Type B pancreatic cell (in vitro differentiated cells): Measurements from ENCODE around the gene LCTL. TPM values are rescaled to one million over a fixed set of nuclear protein-coding genes. Genes with fewer than 3 reads are reported as not detected.
"Not testable (repeated sequence)": the region's sequence is repeated elsewhere in the genome, so short reads cannot be mapped to it uniquely, and the experiment has no call there.

Experiments used
- DNase-seq: peaks from one replicate; pipeline ENCODE4 v3.0.0; 2021; ENCODE audit warnings: mixed read lengths; ENCODE audit not compliant: unreplicated experiment; ENCODE audit errors: extremely low spot score
- H3K27ac Mint-ChIP-seq: 2 replicates; pipeline ENCODE4 v1.8.0; 2021; ENCODE audit warnings: mild to moderate bottlenecking, mixed read lengths
- H3K27me3 Mint-ChIP-seq: 2 replicates; pipeline ENCODE4 v1.8.0; 2021; ENCODE audit warnings: mixed read lengths
- H3K36me3 Mint-ChIP-seq: 2 replicates; pipeline ENCODE4 v1.8.0; 2021; ENCODE audit warnings: mixed read lengths
- H3K4me1 Mint-ChIP-seq: one replicate; pipeline ENCODE4 v1.8.0; 2021; ENCODE audit warnings: mixed read lengths; ENCODE audit not compliant: unreplicated experiment
- H3K4me3 Mint-ChIP-seq: 2 replicates; pipeline ENCODE4 v1.8.0; 2021; ENCODE audit warnings: mild to moderate bottlenecking, mixed read lengths
- H3K9me3 Mint-ChIP-seq: 2 replicates; pipeline ENCODE4 v1.8.0; 2021; ENCODE audit warnings: mixed read lengths
- total RNA-seq: library from RNA; stranded (reverse); gene quantifications from 2 replicates; pipeline ENCODE4 v1.2.1, GENCODE V29; 2021; ENCODE audit warnings: low replicate concordance
- TF ChIP-seq, protein P1 (sequence below): fragments of 200-600 bp; sonication (generic); conservative IDR thresholded peaks from 2 replicates; pipeline ENCODE4 v1.5.0; 2021; ENCODE audit warnings: antibody characterized with exemption, mild to moderate bottlenecking

Gene LCTL
- total RNA-seq, 1 donor from 2014 or later = 1.4 TPM

DNA sequence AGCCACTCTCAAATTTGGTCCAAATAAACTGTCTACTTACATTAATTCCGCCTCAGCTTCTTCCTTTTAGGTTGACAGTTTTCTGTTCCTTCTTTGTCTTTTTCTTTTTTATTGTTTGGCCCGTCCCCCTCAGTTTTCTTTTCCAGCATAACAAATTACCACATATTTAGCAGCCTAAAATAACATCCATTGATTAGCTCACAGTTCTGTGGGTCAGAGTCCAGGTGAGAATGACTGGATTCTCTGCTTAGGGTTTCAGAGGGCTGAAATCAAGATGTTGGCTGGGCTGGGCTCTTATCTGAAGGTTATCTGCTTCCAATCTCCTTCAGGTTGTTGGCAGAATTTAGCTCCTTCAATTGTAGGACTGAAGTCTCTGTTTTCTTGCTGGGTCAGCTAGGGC, 24.6 kb upstream of the LCTL start:
- Mint-ChIP-seq H3K4me3 (no peak overlapping the region), H3K36me3 (no peaks in the 10 kb centered on the region), H3K4me1 (peaks cover 12% of the 10 kb centered on the region), H3K9me3 (no peaks in the 10 kb centered on the region), H3K27me3 (peaks cover 24% of the 10 kb centered on the region), H3K27ac (no peak overlapping the region)
- no peak for DNase-seq
- TF ChIP-seq, protein P1, sequence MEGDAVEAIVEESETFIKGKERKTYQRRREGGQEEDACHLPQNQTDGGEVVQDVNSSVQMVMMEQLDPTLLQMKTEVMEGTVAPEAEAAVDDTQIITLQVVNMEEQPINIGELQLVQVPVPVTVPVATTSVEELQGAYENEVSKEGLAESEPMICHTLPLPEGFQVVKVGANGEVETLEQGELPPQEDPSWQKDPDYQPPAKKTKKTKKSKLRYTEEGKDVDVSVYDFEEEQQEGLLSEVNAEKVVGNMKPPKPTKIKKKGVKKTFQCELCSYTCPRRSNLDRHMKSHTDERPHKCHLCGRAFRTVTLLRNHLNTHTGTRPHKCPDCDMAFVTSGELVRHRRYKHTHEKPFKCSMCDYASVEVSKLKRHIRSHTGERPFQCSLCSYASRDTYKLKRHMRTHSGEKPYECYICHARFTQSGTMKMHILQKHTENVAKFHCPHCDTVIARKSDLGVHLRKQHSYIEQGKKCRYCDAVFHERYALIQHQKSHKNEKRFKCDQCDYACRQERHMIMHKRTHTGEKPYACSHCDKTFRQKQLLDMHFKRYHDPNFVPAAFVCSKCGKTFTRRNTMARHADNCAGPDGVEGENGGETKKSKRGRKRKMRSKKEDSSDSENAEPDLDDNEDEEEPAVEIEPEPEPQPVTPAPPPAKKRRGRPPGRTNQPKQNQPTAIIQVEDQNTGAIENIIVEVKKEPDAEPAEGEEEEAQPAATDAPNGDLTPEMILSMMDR = no peak

DNA sequence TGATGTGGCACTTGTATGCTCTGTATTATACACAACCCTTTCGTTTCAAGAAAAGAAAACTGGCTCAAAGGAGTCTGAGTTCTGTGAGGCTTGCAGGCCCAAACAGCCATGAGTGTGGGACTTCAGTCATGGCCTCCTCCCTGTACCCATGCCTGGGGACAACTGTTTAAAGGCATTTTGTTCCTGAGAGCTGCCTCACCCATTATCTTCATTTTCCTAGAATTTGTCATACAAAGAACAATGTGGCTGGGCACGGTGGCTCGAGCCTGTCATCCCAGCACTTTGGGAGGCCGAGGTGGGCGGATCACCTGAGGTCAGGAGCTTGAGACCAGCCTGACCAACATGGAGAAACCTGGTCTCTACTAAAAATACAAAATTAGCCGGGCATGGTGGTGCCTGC, 23.6 kb upstream of the LCTL start:
- not testable (repeated sequence) for H3K4me3 Mint-ChIP-seq, H3K27ac Mint-ChIP-seq, H3K9me3 Mint-ChIP-seq, DNase-seq, H3K36me3 Mint-ChIP-seq
- H3K27me3 Mint-ChIP-seq = peaks cover 24% of the 10 kb centered on the region
- H3K4me1 Mint-ChIP-seq = peaks cover 12% of the 10 kb centered on the region

DNA sequence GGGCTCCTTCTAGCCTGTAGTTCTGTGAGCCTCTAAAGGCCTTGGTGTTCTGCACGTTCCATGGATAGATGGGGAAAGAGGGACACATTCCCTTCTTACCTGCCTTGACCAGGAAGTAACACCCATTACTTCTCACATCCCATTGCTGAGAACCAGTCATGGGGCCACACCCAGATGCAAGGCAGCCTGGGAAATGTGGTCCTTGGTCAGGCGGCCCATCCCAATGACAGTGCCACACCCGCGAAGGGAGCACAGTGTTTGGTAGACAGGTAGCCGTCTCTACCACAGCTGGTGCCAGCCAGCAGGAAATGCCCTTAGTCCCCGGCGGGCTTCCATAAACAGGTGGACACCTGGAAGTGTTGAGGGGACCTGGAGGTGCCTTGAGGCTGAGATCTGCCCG, 23.2 kb upstream of the LCTL start:
- H3K4me3 Mint-ChIP-seq = no peak overlapping the region
- H3K27me3 Mint-ChIP-seq = peaks cover 24% of the 10 kb centered on the region
- no peak for DNase-seq
- H3K9me3 Mint-ChIP-seq = no peaks in the 10 kb centered on the region
- H3K4me1 Mint-ChIP-seq = peaks cover 12% of the 10 kb centered on the region
- H3K36me3 Mint-ChIP-seq = no peaks in the 10 kb centered on the region
- TF ChIP-seq, protein P1 = no peak
- H3K27ac Mint-ChIP-seq = no peak overlapping the region

DNA sequence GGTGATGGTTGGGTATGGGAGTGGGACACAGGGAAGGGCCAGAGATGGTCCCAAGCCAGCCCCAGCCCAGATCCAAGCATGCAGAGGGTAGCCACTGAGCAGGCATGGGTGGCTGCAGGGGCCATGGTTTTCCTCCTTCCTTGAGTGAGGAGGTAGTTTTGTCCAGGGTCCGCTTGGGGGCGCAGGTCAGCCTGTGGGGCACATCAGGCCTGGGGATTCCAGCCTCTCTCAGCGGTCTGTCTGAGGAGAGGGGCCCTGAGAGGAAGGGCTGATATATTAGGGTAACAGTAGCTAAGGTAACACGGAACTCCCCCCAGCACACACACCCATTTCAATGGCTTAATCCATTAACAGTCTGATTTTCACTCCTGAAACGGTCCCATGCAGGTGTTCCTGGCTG, 22.7 kb upstream of the LCTL start:
- peaks cover 12% of the 10 kb centered on the region for H3K4me1 Mint-ChIP-seq
- H3K9me3 Mint-ChIP-seq = no peaks in the 10 kb centered on the region
- no peaks in the 10 kb centered on the region for H3K36me3 Mint-ChIP-seq
- TF ChIP-seq, protein P1 = peak; percentile 15
- H3K27me3 Mint-ChIP-seq = peaks cover 24% of the 10 kb centered on the region
- H3K4me3 Mint-ChIP-seq = no peak overlapping the region
- no peak for DNase-seq
- H3K27ac Mint-ChIP-seq = peak overlapping the region; percentile 5

DNA sequence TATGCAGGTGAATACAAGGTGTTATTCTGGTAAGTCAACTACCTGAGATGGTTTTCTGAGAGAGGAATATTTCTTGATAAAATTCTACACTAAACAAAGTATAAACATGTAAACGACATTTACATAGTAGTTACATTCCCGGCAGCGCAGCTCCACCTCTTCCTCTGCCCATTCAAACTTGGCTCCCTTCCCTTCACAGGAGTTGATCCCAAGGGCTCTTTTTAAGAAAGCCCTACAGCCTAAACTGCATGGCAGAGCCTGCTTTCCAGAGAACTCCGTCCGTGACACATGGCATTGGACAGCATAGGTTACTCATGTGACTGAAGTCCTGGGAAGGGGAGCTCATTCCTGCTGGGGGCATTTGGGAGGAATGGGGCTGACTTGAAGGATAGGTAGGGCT, 22.0 kb upstream of the LCTL start:
- Mint-ChIP-seq H3K9me3 (no peaks in the 10 kb centered on the region), H3K27me3 (peaks cover 17% of the 10 kb centered on the region), H3K27ac (peak overlapping the region; percentile 5), H3K4me3 (no peak overlapping the region), H3K4me1 (peaks cover 9% of the 10 kb centered on the region), H3K36me3 (no peaks in the 10 kb centered on the region)
- TF ChIP-seq, protein P1 = no peak
- DNase-seq = no peak

DNA sequence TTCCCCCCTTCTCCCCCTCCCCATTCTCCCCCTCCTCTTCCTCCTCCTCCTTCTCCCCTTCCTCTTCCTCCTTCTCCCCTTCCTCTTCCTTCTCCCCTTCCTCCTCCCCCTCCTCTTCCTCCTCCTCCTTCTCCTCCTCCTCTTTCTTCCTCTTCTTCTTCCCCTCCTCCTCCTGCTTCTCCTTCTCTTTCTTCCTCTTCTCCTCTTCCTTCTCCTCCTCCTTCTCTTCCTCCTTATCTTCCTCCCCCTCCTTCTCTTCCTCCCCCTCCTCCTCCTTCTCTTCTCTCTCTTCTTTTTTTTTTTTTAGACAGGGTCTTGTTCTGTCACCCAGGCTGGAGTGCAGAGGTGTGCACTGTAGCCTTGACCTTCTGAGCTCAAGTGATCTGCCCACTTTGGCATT, 21.2 kb upstream of the LCTL start:
- peaks cover 15% of the 10 kb centered on the region for H3K27me3 Mint-ChIP-seq
- no peaks in the 10 kb centered on the region for H3K36me3 Mint-ChIP-seq
- peaks cover 9% of the 10 kb centered on the region for H3K4me1 Mint-ChIP-seq
- no peak overlapping the region for H3K4me3 Mint-ChIP-seq
- TF ChIP-seq, protein P1 = no peak
- no peak for DNase-seq
- no peaks in the 10 kb centered on the region for H3K9me3 Mint-ChIP-seq
- no peak overlapping the region for H3K27ac Mint-ChIP-seq
